HG03378 (cell line): ENCODE results near the gene HEG1.

Experiments used
- ATAC-seq: cut with Tn5 transposase; IDR thresholded peaks from one replicate; pipeline ENCODE4 v1.9.1; 2021; ENCODE audit warnings: mild to moderate bottlenecking, moderate library complexity; ENCODE audit not compliant: unreplicated experiment

The HEG1 gene

GRCh38 chr3:125017406-125017805, 38.4 kb downstream of the HEG1 start:
- no peak for ATAC-seq

GRCh38 chr3:125014570-125015179, 41.1 kb downstream of the HEG1 start:
- ATAC-seq = no peak

DNA sequence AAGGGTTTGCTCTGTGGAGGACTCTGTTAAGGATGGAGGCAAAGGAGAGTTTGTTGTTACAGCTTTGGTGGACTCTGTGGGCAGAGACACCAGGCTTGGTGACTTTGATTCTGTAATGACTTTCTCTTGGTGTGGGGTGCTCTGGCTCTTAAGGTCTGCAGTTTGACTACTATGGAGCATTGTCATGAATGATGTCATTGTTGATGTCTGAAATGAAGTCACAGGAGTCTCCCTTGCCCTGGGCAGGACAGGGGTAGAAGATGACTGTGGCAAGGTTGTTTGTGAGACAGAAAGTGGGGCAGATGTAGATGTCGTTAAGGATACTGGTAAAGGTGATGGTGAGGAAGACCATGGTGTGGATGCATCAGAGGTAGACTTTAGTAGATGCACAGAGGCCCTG, 42.7 kb downstream of the HEG1 start:
- no peak for ATAC-seq

GRCh38 chr3:125011941-125012340, 43.9 kb downstream of the HEG1 start:
- no peak for ATAC-seq

- ATAC-seq = no peak
Observed at GRCh38 chr3:125010393-125010792, 45.4 kb downstream of the HEG1 start.

- ATAC-seq = no peak
Observed at GRCh38 chr3:125008766-125009165, 47.0 kb downstream of the HEG1 start.

DNA sequence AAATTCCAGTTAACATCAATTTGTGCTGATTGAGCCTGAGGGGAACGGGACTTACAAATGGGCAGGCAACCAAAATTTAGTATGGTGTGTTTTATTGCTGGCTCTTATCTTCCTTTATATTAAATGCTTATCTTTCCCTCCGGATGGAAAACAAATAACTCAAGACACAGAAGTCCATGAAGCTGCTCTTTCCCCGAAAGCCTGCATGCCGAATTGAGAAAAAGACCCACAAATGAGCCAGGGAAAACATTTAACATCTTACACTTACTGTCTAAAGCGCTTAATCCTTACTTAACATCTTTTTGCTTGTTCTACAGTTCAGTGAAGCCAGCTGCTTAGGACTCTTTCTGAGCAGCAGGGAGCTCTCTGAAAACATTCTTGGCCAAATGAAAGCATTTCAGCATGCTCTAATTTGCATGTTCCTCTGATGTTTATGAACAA, 49.5 kb downstream of the HEG1 start:
- no peak for ATAC-seq

GRCh38 chr3:125005676-125006075, 50.1 kb downstream of the HEG1 start:
- no peak for ATAC-seq

DNA sequence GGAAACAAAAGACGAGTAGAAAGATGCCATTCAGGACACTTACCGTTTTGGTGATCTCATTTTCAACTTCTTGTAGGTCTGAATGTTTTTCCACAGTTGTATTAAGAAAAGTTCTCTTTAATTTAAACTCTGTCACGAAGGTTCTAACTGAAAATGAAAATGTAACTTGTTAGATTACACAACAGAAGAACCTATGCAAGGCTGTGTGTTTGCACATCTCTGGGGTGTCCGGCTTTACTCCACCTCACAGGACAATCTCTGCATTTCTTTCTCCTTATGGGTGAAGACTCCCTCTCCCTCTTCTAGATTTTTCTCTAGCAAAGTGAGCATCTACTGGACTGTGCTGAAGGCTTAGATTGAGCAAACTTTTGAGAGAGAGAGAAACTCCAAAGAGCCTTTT, 50.6 kb downstream of the HEG1 start:
- no peak for ATAC-seq

DNA sequence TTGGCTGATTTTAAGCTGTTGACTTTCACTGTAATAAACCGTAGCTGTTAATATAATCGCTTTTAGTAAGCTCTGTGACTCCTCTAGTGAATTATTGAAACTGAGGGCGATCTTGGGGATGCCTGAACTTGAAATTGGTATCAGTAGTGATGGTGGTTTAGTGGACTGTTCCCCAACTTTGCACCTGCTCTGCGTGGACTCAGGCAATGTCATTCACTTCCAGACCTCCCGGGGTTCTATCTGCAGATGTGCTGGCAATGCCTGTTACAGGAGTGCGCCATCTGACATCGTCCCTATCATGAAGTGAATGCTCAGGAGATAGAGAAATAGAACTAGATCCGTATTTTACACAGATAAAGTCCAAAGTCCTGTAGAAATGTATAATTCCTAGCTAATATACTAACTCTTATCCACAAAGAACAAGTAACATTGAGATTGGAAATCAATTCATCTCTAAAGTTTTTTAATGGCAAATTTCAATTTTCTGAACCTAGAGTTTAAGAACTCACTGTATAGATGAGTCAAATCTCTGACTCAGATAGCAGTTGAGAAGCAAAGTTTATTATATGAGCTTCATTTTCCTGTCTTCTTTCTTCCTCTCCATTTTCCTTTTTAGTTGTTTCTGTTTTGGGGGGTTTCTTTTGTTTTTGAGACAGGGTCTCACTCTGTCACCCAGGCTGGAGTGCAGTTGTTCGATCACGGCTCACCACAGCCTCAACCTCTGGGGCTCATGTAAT, 51.8 kb downstream of the HEG1 start:
- ATAC-seq = no peak

DNA sequence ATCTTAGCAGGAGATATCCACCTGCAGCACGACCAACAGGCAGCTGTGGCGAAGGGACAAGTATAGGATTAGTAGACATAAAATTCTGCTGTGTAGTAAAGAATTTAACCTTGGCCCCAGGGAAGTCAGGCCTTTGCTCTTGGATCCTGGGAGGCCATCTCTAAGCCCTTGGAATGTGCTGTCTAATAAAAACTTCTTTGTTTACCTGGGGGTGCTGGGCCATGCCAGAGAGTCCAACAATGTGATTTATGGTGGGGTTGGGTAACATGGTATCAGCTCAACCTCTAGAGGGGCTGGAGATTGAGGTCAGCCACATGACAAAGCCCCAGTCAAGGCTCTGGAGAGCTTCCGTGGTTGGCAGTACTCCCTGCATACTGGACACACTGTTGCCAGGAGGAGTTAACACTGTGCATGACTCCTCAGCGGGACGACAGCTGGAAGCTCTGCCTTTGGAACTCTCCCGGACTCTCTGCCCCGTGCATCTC, 52.4 kb downstream of the HEG1 start:
- no peak for ATAC-seq

GRCh38 chr3:125002414-125003368, 53.1 kb downstream of the HEG1 start:
- no peak for ATAC-seq

- ATAC-seq = no peak
Observed at GRCh38 chr3:125001557-125002413, 54.0 kb downstream of the HEG1 start.

- no peak for ATAC-seq
Observed at GRCh38 chr3:125000661-125001060, 55.1 kb downstream of the HEG1 start.

DNA sequence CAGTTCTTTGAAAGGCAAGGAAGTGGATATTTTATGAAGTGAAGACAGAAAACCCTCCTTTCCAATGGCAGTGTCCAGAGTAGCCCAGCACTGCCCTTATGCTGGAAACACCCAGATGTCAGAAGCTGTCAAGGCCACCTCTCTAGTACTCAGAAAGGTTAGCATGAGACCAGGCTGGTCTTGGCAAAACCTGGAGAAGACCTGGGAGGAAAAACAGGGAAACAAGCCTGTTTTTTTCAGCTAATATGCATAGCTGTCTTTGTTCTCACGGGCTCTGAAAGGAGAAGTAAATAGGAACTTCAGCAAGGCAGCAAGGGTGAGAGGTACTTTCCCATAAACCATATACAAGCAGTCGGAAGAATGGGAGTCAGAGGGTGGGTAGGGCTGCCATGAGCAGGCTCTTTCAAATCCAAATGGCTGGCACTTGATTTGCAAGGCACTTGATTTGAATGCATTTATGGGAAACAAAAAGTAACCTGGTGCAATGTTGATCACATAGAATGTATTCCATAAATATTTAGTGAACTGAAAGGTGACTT, 55.8 kb downstream of the HEG1 start:
- no peak for ATAC-seq

DNA sequence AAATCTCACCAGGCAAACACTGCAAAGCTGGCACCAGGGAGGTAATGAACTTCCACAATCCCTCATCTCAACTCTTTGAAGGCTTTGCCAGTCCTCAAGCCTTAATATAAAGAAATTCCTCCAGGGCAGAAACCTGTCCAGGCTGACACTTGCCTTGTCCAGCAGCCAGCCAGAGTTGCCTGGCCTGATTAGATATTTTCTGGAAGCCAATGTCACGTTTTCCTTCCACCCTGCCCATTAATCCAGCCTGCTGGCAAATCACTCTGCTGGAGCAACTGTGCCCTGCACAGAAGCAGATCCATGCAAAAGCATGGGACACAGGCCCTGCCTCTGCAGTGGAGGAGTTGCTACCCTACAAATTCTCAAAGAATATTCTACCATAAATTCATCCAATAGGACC, 56.5 kb downstream of the HEG1 start:
- ATAC-seq = no peak

GRCh38 chr3:124998247-124998630, 57.6 kb downstream of the HEG1 start:
- ATAC-seq = no peak

DNA sequence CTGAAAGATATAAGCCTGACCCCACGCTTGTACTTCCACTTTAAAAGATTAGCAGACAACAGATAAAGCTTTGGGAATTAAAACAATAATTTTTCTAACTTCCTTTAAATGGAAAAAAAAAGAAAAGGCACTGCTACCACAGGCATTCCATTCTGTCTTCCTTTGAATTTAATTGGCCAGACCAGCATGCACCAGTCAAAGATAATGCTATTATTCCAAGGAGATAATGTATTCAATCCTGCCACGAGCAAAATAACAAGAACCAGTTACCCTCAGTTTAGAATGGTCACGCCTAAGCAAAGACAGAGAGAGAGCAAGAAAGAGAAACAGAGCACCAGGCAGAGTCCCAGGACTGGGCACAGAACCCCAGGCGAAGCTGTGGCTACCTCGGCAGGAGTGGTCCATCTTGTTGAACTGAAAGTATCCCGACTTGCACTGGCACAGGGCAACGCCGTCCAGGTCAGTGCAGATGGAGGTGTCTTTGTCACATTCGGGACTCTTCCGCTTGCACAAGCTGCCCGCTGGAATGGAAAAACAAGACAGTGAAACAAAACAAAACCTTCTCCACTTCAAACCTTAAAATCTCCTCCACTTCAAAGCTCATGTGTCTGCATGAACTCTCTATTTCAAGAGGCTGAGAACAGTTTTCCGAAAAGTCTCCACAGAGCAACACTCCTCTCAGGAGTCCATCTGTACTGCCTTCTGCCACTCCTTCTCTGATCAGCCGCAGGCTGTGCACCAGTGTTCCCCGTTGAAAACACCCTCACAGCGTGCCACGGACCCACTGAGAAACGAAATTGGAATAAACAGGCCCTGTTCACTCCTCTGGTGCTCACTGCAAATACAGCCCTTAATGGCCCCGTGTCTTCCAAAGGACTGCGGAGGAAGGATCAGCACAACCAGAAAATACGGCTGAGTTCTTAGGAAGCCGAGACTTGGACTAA, 58.2 kb downstream of the HEG1 start:
- ATAC-seq = no peak

DNA sequence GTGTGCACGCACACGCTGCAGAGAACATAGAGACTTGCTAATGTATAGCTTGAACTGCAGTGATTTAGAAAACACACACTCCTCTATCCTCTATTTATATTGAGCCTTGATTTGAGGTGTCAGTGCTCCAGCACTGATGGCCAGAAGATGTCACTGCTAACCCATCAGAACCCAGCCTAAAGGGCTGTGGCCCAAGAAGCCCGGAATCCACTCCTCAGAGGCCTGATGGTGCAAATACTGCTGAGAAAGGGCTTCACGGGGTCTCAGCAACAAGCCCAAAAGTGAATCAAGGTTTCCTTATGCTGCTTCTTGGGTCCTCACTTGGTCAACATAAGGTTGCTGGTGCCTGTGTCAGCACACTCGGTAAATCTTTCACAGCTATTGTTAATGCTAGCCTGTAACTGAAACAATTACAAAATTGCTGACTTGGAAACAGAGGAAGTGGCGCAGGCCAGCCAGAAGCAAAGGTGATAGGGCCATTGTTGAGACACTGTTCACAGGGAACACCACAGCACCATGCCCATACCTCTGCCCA, 60.3 kb downstream of the HEG1 start:
- no peak for ATAC-seq
